GM13976 (cell line): ENCODE data around the gene PLEKHF1.
"Not testable (repeated sequence)": the region's sequence is repeated elsewhere in the genome, so short reads cannot be mapped to it uniquely, and the experiment has no call there.

Experiments used
- DNase-seq: peaks from one replicate; pipeline ENCODE4 v3.0.0; 2012; ENCODE audit warnings: low spot score
- CTCF ChIP-seq: IDR thresholded peaks from 2 replicates; pipeline ENCODE4 v1.5.1; 2012; ENCODE audit warnings: borderline replicate concordance, mild to moderate bottlenecking; ENCODE audit not compliant: insufficient read depth; ENCODE audit errors: extremely low read depth, missing control alignments, control extremely low read depth
- in situ Hi-C: fragments of 300-500 bp; cut with MboI; formaldehyde crosslinking; loops from one replicate; pipeline ENCODE4 v1.12.0; 2022; ENCODE audit warnings: low sequenced_read_pairs, mixed read lengths, inconsistent platforms; ENCODE audit not compliant: unreplicated experiment

The PLEKHF1 gene

GRCh38 chr19:29620931-29621351 is 44.3 kb upstream of the PLEKHF1 start:
- no peak for DNase-seq
- in situ Hi-C loops = no loop called here
- no peak for TF ChIP-seq CTCF

- DNase-seq = no peak
- no peak for TF ChIP-seq CTCF
- in situ Hi-C loops = no loop called here
These were observed 42.8 kb upstream of the PLEKHF1 start for GRCh38 chr19:29622166-29623070.

- no peak for TF ChIP-seq CTCF
- in situ Hi-C loops = no loop called here
- DNase-seq = no peak
These were observed 41.4 kb upstream of the PLEKHF1 start for GRCh38 chr19:29623726-29624488.

GRCh38 chr19:29624489-29625185 is 40.6 kb upstream of the PLEKHF1 start:
- no peak for TF ChIP-seq CTCF
- in situ Hi-C loops = no loop called here
- no peak for DNase-seq

- no peak for DNase-seq
- no peak for TF ChIP-seq CTCF
These were observed 40.0 kb upstream of the PLEKHF1 start for GRCh38 chr19:29625186-29625651.

GRCh38 chr19:29626386-29626785 is 38.9 kb upstream of the PLEKHF1 start:
- in situ Hi-C loops = no loop called here
- no peak for DNase-seq
- TF ChIP-seq CTCF = no peak

More at GRCh38 chr19:29625186-29625651, 40.0 kb upstream of the PLEKHF1 start:
- in situ Hi-C loops = no loop called here

GRCh38 chr19:29626832-29627231 is 38.4 kb upstream of the PLEKHF1 start:
- in situ Hi-C loops, DNase-seq: not testable (repeated sequence)
